ENCODE results near the gene CPM. TPM values are rescaled to one million over a fixed set of nuclear protein-coding genes. Genes with fewer than 3 reads are reported as not detected.
A peak's percentile ranks its signal among the peaks of the same experiment; 100 is the strongest.
"Not testable (repeated sequence)": the region's sequence is repeated elsewhere in the genome, so short reads cannot be mapped to it uniquely, and the experiment has no call there.

Gene CPM
- polyA plus RNA-seq, 2 of the 4 experiments (the other 2 are of a cell fraction) = 3.7 to 6.8 TPM

DNA sequence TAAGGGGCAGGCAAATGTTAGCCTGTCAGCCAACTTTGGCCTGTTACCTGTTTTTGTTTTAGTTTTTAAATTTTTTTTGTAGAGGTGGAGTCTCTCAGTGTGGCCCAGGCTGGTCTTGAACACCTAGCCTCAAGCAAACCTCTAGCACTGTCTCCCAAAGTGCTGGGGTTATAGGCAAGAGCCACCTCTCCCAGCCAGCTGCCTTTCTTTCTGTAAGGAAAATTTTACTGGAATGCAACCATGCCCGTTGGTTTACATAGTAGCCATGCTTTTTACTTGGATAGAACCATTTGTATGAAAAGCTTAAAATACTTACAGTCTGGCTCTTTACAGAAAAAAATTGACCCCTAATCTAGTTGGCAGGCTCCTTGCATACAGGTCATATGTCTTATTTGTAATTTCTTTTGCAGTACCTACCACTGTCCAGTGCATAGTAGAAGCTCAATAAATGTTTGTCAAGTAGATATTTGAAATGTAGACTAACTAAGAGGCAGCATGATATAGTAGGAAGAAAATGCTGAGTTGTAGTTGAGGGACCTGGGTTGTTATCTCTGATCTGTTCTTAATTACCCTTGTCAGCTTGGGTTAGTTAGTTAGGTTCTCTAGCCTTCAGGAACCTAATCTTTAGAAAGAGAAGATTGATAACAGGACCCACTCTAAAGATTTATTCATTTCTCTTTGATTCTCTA, 120.3 kb downstream of the CPM start:
- WGBS (ENCODE audit: missing lambda C conversion rate) = 89% methylated on average over 1 of the region's 1 CpG
- TF ChIP-seq FOSL2 (IDR thresholded peaks at IDR 0.05) (no peak), FOSL2 (CRISPR knock-in tag; IDR thresholded peaks at IDR 0.05) (no peak), TFCP2L1 (CRISPR knock-in tag; IDR thresholded peaks at IDR 0.05) (no peak), CBX2 (IDR thresholded peaks at IDR 0.05; ENCODE audit: borderline replicate concordance, low read depth) (no peak), PBX3 (IDR thresholded peaks at IDR 0.05) (no peak), JUNB (IDR thresholded peaks at IDR 0.05) (no peak), MAFK (IDR thresholded peaks at IDR 0.05; ENCODE audit: partially characterized antibody) (no peak), NPAS2 (CRISPR knock-in tag; IDR thresholded peaks at IDR 0.05; ENCODE audit: borderline replicate concordance) (no peak)
- TF ChIP-seq, protein P1, sequence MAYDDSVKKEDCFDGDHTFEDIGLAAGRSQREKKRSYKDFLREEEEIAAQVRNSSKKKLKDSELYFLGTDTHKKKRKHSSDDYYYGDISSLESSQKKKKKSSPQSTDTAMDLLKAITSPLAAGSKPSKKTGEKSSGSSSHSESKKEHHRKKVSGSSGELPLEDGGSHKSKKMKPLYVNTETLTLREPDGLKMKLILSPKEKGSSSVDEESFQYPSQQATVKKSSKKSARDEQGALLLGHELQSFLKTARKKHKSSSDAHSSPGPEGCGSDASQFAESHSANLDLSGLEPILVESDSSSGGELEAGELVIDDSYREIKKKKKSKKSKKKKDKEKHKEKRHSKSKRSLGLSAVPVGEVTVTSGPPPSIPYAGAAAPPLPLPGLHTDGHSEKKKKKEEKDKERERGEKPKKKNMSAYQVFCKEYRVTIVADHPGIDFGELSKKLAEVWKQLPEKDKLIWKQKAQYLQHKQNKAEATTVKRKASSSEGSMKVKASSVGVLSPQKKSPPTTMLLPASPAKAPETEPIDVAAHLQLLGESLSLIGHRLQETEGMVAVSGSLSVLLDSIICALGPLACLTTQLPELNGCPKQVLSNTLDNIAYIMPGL (CRISPR knock-in tag; IDR thresholded peaks at IDR 0.05; ENCODE audit: borderline replicate concordance) = no peak
- TF ChIP-seq, protein P2, sequence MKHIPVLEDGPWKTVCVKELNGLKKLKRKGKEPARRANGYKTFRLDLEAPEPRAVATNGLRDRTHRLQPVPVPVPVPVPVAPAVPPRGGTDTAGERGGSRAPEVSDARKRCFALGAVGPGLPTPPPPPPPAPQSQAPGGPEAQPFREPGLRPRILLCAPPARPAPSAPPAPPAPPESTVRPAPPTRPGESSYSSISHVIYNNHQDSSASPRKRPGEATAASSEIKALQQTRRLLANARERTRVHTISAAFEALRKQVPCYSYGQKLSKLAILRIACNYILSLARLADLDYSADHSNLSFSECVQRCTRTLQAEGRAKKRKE (CRISPR knock-in tag; IDR thresholded peaks at IDR 0.05; ENCODE audit: low read depth) = no peak
- TF ChIP-seq, protein P3, sequence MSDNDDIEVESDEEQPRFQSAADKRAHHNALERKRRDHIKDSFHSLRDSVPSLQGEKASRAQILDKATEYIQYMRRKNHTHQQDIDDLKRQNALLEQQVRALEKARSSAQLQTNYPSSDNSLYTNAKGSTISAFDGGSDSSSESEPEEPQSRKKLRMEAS (IDR thresholded peaks at IDR 0.05) = no peak
- H3K4me1 ChIP-seq = peaks cover 40% of the 10 kb centered on the region; the same call in 2 of the 3 replicates
- ATAC-seq = no peak
- CTCF ChIA-PET = interaction anchor here (0.5 to 2.4 kb wide), 3 partner anchors 8 to 50 kb away, joined by 3 to 6 read pairs (median 5); no protein-coding TSS in a partner anchor
- no peak for DNase-seq (ENCODE audit: low read depth in 1 of 2, low spot score in 1 of 2)
- H3K4me3 ChIP-seq = peak overlapping the region; percentile 88
- no peak for FAIRE-seq
- H3K27ac ChIP-seq = no peak overlapping the region
- POLR2A ChIA-PET = no interaction called here
- no peaks in the 10 kb centered on the region for H3K9me3 ChIP-seq
- H3K4me2 ChIP-seq = peak overlapping the region; percentile 76

DNA sequence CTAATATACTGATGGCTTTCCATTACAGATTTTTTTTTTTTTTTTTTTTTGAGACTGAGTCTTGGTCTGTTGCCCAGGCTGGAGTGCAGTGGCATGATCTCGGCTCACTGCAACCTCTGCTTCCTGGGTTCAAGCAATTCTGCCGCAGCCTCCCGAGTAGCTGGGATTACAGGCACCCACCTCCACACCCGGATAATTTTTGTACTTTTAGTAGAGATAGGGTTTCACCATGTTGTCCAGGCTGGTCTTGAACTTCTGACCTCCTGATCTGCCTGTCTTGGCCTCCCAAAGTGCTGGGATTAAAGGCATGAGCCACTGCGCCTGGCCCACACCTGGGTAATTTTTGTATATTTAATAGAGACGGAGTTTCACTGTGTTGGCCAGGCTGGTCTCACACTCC, 121.4 kb downstream of the CPM start:
- H3K9me3 ChIP-seq; DNase-seq (ENCODE audit: low read depth in 1 of 2, low spot score in 1 of 2); POLR2A ChIA-PET; FAIRE-seq; ATAC-seq: not testable (repeated sequence)
- CTCF ChIA-PET = interaction anchor here (1.6 to 2.4 kb wide), 2 partner anchors 9 to 18 kb away, joined by 5 to 6 read pairs; no protein-coding TSS in a partner anchor
- Histone ChIP-seq H3K4me1 (peaks cover 46% of the 10 kb centered on the region), H3K4me3 (peak overlapping the region; percentile 88), H3K4me2 (peak overlapping the region; percentile 76), H3K27ac (0 out of 6 replicates have a peak overlapping the region, but pooled peaks of 1 of the 2 experiments have one; percentile 23)
- 92% methylated on average over 6 of the region's 6 CpGs for WGBS (ENCODE audit: missing lambda C conversion rate)

DNA sequence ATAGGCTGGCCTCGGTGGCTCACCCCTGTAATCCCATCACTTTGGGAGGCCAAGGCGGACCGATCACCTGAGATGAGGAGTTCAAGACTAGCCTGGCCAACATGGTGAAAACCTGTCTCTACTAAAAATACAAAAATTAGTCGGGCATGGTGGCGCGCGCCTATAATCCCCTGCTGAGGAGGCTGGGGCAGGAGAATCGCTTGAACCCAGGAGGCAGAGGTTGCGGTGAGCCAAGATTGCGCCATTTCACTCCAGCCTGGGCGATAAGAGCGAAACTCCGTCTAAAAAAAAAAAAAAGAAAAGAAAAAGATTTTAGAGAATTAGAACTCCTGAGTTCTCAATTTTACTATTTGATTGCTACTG, 123.0 kb downstream of the CPM start:
- ATAC-seq; DNase-seq (ENCODE audit: low read depth in 1 of 2, low spot score in 1 of 2); CTCF ChIA-PET; FAIRE-seq; POLR2A ChIA-PET; H3K9me3 ChIP-seq: not testable (repeated sequence)
- peak overlapping the region; percentile 88 for H3K4me3 ChIP-seq
- 90% methylated on average over 13 of the region's 13 CpGs for WGBS (ENCODE audit: missing lambda C conversion rate)
- peaks cover 46% of the 10 kb centered on the region for H3K4me1 ChIP-seq
- TF ChIP-seq HDAC2 (IDR thresholded peaks at IDR 0.05) = peak; percentile 9; the same call in 1 of the 2 replicates
- peak overlapping the region; percentile 76 for H3K4me2 ChIP-seq
- H3K27ac ChIP-seq = peak overlapping the region in 1 of 2 experiments; percentile 19; a peak in 2 of 6 replicates

Data from A549 (cell line).